Stimulated activated CD4-positive, alpha-beta T cell treated with anti-CD3 and anti-CD28 coated beads, TNF-alpha, amount 100 ng/mL, for 1 hour (primary cell): ENCODE data around the gene SLC25A26.

Source experiments
- DNase-seq, 3 donors: peaks; one replicate each; pipeline ENCODE4 v3.0.0-alpha.2; 2020; ENCODE audit warnings: low read depth in 3 of 3, low spot score in 1 of 3

Gene SLC25A26

DNA sequence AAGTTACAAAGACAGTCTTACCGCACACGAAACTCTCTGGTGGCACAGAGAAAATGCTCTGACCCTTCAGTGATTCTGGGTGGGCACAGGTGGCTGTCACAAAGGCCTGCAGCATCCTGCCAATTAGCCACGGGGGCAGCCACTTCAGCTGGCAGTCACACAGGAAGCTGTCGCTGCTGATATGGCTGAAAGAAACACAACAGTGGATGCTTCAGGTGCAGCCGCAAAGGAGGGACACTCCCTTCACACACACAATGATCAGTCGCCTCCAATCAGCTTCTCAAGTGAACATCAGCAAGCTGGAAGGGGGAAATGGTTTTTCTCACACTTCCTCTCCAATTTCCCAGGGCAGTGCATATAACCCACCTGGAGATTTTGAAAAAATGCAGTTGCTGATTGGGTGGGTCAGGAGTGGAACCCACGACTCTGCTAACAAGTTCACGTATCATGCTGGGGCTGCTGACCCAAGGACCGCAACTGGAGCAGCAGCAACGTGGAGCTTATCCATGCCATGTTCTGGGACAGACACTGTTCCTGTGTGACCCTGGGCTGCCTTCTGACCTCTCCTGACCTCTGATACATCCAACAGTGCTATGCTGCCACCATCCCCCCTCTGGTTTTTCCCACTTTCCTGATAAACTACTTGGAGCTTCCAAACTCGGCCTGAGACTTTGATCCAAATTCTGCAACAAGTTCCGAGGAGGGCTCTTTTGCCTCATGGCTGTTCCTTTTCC lies 173.4 kb downstream of the SLC25A26 start:
- peak in 1 of 3 donors; percentile 21 for DNase-seq

- no peak for DNase-seq
These were observed 174.0 kb downstream of the SLC25A26 start for GRCh38 chr3:66394753-66395249.

GRCh38 chr3:66395635-66396034 lies 174.8 kb downstream of the SLC25A26 start:
- no peak for DNase-seq

- DNase-seq, result no peak
These were observed 175.5 kb downstream of the SLC25A26 start for GRCh38 chr3:66396161-66396760.

DNA sequence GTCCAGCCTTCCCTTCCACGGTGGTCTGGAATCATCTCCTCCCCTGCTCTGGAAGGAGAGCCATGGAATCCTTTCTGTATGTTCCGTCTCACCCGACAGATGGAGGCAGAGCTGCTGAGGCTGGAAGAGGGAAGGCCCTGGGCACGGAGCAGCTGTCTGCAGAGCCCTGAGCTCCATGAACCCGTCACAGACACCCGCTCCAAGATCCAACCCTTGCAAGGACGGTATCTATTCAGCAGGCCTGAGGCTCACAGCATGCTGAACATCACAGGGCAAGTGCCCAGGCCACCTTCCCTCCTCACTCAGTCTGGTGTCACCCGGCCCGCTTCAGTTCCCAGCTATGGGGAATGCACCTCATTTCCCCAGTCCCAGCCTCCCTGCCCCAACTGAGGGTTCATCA lies 176.1 kb downstream of the SLC25A26 start:
- no peak for DNase-seq

DNA sequence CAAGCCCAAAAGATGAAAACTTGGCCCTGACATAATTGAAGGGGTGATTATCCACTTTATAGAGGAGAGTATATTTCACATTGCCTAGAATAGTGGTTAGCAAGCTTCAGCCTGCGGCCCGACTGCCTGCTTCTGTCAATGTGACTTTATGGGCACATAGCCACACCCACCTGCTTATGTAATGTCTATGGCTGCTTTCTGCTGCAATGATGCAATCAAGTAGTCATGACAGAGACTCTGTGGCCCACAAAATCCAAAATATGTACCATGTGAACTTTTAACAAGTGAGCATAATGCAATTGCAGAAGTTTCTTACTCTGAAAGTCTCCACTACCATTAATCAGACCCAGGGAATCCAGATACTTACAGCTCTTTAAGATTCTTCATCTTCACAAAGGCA lies 176.9 kb downstream of the SLC25A26 start:
- DNase-seq, result no peak

- DNase-seq, result no peak
These were observed 177.6 kb downstream of the SLC25A26 start for GRCh38 chr3:66398228-66399025.

- no peak for DNase-seq
These were observed 178.9 kb downstream of the SLC25A26 start for GRCh38 chr3:66399529-66400232.

DNA sequence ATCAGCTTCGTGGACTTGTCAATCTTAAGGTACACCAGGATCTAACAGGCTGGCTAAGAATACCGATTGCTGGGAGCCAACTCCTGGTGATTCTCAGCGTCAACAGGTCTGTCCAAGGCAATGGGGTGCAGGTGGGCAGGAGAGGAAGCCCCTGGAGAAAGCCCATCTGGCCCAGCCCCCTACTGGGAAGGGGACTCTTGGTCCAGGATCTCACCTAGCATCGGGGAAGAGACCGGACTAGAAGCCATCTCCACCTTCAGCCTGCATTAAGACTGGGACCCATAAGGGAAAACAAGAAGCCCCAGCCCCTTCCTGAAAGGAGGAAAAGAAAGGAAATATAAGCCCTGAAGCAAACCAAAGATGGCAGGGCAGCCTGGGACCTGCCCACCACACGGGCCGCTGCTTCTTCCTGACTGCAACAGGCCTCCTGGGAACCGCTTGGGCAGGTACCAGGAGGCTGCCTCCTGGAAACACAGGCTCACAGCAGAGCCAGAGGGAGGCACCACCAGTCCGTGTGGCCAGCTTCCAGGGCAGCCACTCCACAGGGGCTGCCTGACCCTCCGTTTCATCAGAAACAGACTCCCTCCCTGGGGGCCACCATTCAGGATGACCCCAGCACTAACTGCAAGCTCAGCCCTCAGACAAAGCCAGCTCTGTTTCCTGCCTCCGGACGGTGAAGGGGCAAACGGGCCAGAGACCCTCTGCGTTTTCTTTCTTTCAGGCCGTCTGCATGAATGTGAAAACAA lies 179.8 kb downstream of the SLC25A26 start:
- DNase-seq, result no peak

DNA sequence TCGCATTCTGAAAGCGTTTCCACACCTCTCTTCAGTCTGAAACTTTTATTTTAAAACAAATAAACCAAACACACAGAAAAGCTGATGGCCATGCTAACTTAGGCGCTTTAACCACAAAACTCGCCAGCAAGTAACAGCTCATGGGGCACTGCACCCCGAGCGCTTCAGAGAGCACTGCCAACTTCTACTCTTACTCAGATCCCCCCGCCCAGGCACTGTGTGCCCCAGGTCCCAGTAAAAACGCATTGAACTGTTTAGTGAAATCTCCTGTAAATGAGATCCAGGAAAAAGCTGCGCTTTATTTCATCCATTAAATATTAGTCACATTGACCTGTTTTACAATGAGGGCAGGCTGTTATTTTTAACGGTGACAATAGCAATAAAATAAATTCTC lies 180.4 kb downstream of the SLC25A26 start:
- DNase-seq, result no peak

GRCh38 chr3:66401675-66402491 lies 181.1 kb downstream of the SLC25A26 start:
- DNase-seq, result no peak

DNA sequence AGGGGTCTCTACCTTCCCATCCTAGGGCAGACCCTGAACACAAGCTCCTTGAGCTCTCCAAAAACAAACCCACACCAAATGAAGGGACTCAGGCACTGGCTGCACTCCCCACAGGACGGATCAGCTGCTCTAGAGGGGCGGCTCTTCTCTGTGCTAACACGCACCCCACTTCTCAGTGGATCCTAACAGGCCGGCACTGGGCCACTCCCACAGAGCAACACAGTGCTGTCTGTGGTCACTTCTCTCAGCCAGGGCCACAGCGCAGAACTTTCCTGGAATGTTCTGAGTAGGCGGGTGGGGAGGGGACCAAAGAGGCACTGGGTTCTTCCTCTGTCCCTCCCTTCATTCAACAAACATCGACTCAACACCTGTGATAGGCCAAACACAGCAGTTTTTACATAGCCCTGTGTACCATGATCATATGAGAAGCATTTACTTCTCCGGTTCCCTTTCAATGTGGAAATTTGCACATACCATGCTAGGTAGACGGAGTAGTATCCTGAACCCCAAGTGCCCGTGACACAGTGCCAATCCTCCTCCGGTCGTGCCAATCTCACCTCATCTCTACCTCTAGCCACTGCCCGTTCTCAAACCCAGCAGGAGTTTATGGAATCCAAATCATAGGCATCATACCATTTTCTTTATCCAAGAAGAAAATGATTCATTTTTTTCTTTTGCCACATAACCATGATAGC lies 181.9 kb downstream of the SLC25A26 start:
- no peak for DNase-seq

- DNase-seq, result no peak
These were observed 182.7 kb downstream of the SLC25A26 start for GRCh38 chr3:66403323-66403990.

DNA sequence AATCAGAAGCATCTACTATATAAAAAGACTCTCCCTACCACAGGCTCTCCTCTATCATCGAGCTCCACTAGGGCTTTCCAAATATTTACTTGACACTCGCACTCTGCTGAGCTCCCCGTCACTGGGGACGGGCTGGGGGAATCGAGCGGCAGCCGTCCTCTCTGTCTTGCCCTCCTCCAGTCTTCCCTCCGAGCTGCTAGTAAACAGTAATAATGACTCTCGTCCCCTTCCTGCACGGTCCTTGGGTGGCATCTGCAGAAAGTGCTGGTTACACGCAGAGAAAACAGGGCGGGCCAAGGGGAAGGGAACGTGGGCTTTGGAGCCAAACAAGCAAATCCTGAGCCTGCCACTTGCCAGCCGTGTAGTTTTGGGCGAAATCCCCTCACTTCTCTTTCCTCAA lies 183.4 kb downstream of the SLC25A26 start:
- no peak for DNase-seq

GRCh38 chr3:66404903-66405700 lies 184.3 kb downstream of the SLC25A26 start:
- no peak for DNase-seq

GRCh38 chr3:66405701-66406091 lies 184.9 kb downstream of the SLC25A26 start:
- no peak for DNase-seq

DNA sequence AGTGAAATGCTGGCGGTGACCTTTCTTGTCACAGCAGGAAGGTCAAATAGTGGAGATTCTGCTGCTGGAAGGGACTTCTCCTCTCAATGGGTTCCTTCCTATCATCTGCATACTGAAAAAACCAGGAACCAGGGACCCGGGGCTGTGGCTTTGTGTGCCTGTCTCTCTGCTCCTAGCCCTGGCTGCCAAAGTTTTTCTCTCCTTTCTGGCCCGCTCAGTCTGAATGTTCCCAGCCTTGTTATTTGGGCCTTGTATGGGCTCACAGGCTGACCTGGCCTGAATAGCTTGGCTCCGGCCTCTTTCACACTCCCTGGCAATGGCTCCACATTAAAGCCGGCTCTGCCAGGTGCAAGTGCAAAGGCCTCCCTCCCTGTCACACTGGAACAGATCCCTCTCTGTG lies 185.4 kb downstream of the SLC25A26 start:
- DNase-seq, result no peak
